CD4-positive, alpha-beta T cell treated with Interleukin-1 beta for 1 hour (primary cell): ENCODE data around the gene KRTAP10-11.
"Not testable (repeated sequence)": the region's sequence is repeated elsewhere in the genome, so short reads cannot be mapped to it uniquely, and the experiment has no call there.

Source experiments
- DNase-seq, 2 donors: peaks; one replicate each; pipeline ENCODE4 v3.0.0-alpha.2; 2020 to 2022

The KRTAP10-11 gene

GRCh38 chr21:44615911-44616590 is 30.2 kb upstream of the KRTAP10-11 start:
- DNase-seq: no peak

GRCh38 chr21:44616591-44616926 is 29.7 kb upstream of the KRTAP10-11 start:
- no peak for DNase-seq

DNA sequence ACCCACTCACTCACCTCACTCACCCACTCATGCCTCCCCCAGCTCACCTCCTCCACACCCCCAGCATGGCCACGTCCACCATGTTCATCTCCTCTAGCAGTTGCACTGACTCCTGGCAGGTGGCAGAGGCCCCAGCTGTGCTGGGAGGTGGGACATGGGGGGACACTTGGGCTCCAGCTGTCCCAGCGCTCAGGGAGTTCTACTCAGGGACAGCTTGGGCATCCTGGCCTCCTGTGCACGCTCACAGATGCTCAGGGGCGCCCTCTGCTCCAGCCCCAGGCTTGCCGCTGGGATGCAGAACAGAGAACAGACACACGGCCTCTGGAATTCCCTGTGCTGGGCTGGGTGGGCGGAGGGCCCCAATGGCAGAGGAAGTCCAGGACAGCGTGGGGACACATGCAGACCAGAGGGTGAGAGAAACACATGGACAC is 29.1 kb upstream of the KRTAP10-11 start:
- no peak for DNase-seq

DNA sequence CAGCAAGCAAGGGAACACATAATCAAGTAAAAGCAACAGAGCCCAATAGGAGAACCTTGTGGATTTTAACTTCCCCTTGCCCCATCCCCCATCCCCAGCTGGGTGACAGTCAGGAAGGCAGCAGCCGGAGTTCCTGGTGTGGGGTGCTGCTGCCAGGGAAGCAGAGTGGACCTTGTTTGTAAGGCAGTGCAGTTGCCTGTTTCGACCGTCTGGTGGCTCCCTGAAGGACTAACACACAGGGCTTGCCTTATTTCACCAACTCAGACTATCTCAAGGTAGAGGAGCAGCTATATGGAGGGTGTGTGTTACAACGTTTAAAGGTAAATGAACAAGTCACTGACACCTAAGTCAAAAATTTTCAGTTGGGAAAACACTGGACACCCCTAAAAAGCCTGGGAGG is 27.7 kb upstream of the KRTAP10-11 start:
- DNase-seq: peak in 1 of 2 donors; percentile 11

- peak; percentile 72 to 73 for DNase-seq
These were observed 27.3 kb upstream of the KRTAP10-11 start for GRCh38 chr21:44618909-44619308.

- no peak for DNase-seq
These were observed 26.3 kb upstream of the KRTAP10-11 start for GRCh38 chr21:44619886-44620285.

DNA sequence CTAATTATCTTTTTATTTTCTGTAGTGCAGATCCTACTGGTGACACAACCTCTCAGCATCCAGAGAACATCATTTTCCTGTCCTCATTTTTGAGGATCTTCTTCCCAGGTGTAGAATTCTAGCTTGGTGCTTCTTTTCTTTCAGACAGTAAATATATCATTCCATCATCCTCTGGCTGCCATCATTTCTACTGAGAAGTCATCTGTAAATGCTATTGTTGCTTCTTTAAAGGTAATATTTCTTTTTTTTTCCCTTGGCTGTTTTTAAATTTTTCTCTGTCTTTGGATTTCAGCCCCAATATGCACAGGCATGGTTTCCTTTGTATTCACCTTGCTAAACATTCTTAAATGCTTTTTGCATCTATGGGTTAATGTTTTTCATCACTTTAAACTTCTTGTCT is 22.6 kb upstream of the KRTAP10-11 start:
- no peak for DNase-seq

- no peak for DNase-seq
These were observed 20.5 kb upstream of the KRTAP10-11 start for GRCh38 chr21:44625756-44626155.

GRCh38 chr21:44626262-44626661 is 20.0 kb upstream of the KRTAP10-11 start:
- DNase-seq: peak; percentile 38 to 52

- DNase-seq: no peak
These were observed 19.5 kb upstream of the KRTAP10-11 start, which contains the start of gene KRTAP10-9 for GRCh38 chr21:44626673-44627143. Gene KRTAP10-9 (plus strand): TSS chr21:44627093. CDS start chr21:44627172, 79 bp downstream.

GRCh38 chr21:44627181-44627822 is 18.9 kb upstream of the KRTAP10-11 start:
- not testable (repeated sequence) for DNase-seq

DNA sequence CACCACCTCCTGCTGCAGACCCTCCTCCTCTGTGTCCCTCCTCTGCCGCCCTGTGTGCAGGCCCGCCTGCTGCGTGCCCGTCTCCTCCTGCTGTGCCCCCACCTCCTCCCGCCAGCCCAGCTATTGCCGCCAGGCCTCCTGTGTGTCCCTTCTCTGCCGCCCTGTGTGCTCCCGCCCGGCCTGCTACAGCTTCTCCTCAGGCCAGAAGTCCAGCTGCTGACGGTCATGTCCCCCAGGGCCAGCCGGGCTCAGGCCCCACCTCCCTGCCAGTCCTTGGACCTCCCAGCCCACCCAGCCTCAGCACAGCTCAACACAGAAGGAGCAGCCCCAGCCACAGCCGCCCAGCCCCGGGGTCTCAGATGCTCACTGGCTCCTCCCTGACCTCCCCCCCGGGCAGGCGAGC is 18.4 kb upstream of the KRTAP10-11 start:
- not testable (repeated sequence) for DNase-seq

DNA sequence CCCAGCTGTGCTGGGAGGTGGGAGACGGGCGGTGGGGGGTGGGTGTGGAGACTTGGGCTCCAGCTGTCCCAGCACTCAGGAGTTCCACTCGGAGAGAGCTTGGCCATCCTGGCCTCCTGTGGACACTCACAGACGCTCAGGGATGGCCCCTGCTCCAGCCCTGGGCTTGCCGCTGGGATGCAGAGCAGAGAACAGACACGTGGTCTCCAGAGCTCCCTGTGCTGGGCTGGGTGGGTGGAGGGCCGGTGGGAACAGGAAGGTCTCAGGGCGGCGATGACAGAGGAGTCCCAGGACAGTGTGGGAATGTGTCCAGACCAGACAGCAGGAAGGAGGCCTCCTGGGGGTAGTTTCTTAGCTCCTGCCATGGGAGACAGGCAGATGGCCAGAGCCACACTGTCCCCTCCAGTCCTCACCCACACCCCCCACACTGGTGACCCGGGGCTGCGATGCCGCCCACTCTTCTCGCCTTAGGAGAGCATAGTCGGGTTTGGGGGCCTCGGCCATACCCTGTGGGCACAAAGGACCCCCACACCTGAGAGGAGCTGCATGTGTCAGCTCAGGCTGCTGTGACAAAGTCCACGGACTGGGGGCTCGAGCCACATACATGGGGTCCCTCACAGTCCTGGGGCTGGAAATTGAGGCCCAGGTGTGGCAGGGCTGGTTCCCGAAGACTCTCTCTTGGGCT is 17.4 kb upstream of the KRTAP10-11 start:
- no peak for DNase-seq

- DNase-seq: peak in 1 of 2 donors; percentile 13
These were observed 15.8 kb upstream of the KRTAP10-11 start for GRCh38 chr21:44630440-44630839.

DNA sequence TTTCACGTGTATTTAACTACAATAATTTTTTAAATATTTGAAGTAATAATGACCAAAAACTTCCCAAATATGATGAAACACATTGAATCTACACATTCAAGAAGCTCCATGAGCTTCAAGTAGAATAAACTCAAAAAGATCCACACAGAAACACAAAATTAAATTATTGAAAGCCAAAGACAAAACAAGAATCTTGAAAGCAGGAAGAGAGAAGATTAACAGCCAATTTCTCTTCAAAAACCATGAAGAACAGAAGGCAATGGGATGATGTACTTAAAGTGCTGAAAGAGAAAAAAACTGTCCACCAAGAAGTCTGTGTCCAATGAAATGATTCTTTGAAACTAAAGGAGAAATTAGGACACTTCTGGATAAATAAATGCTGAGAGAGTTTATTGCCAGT is 14.1 kb upstream of the KRTAP10-11 start:
- DNase-seq: no peak

GRCh38 chr21:44636209-44637017 is 9.8 kb upstream of the KRTAP10-11 start:
- DNase-seq: no peak

DNA sequence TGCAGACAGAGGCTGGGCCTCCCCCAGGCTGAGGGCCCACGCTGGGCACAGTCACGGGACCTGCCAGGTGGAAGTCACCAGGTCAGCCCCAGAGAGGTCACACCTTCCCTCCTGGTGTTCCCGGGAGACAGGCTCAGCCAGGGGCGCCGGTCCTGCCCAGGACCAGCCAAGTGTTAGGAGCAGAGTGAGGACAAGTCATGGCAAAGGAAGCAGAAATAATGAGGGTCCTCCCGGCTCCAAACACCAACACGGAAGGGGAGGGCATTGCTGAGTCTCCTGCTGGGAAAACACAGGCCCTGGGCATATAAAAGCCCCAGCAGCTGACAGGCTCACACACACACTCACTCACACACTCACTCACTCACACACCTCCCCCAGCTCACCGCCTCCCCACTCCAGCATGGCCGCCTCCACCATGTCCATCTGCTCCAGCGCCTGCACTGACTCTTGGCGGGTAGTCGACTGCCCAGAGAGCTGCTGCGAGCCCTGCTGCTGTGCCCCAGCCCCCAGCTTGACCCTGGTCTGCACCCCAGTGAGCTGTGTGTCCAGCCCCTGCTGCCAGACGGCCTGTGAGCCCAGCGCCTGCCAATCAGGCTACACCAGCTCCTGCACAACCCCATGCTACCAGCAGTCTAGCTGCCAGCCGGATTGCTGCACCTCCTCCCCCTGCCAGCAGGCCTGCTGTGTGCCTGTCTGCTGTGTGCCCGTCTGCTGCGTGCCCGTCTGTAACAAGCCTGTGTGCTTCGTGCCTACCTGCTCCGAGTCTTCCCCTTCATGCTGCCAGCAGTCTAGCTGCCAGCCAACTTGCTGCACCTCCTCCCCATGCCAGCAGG is 9.0 kb upstream of the KRTAP10-11 start, which contains the start of gene KRTAP10-10:
KRTAP10-10 (plus strand) TSS at position 339 of the 833 bp plus-strand sequence; CDS start at position 401, 62 bp downstream.
- DNase-seq: no peak

GRCh38 chr21:44637851-44638348 is 8.3 kb upstream of the KRTAP10-11 start:
- DNase-seq: not testable (repeated sequence)

DNA sequence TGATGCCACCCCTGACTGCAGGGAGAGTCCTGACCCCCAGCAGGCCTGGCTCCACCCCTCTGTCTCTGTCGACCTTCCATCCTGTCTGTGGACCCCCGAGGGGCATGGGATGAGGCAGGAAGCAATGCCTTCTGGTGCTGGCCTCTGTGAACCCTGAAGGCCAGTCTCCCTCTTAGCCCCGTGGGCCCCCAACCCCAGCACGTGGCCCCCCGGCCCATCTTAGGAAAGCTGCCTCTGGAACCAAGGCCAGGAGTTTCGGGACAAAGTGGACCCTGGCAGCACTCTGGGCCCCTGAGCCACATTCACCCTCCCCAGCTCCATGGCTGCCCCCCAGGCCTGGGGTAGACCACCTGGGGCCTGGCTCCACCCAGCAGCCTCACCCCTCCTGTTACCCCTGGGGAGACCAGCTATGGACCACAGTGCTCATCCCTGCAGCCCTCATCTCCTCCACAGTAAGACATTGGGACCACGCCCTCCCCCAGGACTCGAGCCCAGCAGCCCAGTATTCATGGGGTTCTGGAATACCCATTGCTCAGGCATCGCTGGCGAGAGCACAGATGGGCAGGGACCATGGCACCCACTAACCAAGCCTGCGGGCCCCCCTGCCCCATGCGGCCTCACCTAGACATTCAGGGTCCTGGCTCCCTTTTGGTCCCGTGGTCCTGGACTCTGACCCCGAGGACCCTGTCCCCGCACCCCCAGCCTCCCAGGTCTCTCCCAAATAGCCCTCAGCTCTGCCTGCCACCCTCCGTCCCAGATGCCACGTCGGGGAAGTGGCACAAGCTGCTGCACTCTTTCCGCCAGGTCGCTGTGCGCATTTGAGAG is 7.5 kb upstream of the KRTAP10-11 start:
- not testable (repeated sequence) for DNase-seq

DNA sequence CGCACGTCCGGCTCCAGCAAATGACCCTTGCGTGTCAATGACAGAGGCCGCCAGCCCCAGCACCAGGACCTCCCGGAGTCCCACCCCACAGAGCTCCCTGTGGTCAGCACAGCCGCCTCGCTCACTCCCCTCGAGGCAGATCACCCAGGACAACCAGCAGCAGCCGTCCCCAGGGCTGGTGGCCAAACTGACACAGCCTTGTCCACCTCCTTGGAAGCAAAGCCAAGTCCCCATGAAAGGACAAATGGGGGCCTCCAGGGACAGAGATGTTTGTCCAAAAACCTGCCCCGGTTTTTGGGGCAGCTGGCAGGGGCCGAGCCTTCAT is 6.9 kb upstream of the KRTAP10-11 start:
- no peak for DNase-seq

DNA sequence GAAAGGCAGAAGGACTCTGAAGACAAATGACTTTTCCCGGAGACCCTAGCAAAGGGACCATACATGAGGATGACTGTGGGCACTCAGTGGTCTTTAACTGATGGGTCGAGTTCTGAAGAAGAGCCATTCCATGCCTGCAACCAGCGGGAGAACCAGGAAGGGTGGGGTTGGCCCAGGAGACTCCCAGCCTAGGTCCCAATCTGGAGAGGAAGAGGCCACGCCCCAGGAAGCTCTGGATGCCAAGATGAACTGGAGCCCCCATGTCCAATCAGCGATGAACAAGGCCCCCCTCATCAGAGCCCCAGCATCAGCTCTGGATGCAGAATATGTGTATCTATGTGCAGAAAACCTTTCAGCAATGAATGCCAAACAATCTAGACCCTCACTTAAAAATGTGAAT is 5.5 kb upstream of the KRTAP10-11 start:
- no peak for DNase-seq
